HAP-1 (cell line): ENCODE data around the gene APOE.
"Not testable (repeated sequence)": the region's sequence is repeated elsewhere in the genome, so short reads cannot be mapped to it uniquely, and the experiment has no call there.

Experiments used
- DNase-seq, 2 experiments: peaks; one replicate each; pipeline ENCODE4 v3.0.0-alpha.2; 2016 to 2020; ENCODE audit warnings: low spot score in 2 of 2
- H3K27me3 ChIP-seq: fragments of 250-450 bp; sonication (Bioruptor Pico); 2 replicates; pipeline ENCODE4 v1.5.1; 2020; ENCODE audit warnings: low read depth, mild to moderate bottlenecking, moderate library complexity
- H3K36me3 ChIP-seq: fragments of 250-450 bp; sonication (Bioruptor Pico); replicated peaks from 2 replicates; pipeline ENCODE4 v1.5.1; 2020; ENCODE audit warnings: mild to moderate bottlenecking
- H3K4me1 ChIP-seq: fragments of 250-450 bp; sonication (Bioruptor Pico); 2 replicates; pipeline ENCODE4 v1.5.1; 2020; ENCODE audit warnings: mild to moderate bottlenecking
- H3K4me3 ChIP-seq: fragments of 250-450 bp; sonication (Bioruptor Pico); 2 replicates; pipeline ENCODE4 v1.5.1; 2020; ENCODE audit warnings: mild to moderate bottlenecking, moderate library complexity
- H3K9me3 ChIP-seq: fragments of 250-450 bp; sonication (Bioruptor Pico); 2 replicates; pipeline ENCODE4 v1.5.1; 2020; ENCODE audit warnings: mild to moderate bottlenecking, moderate library complexity
- in situ Hi-C: fragments of 300-500 bp; cut with MboI; formaldehyde crosslinking; loops from 3 replicates; pipeline ENCODE4 v1.14.3; 2020; ENCODE audit warnings: low sequenced_read_pairs, inconsistent platforms, mixed read lengths

Gene APOE

GRCh38 chr19:44908836-44909261 is 3.3 kb downstream of the APOE start:
- peaks cover 16% of the 10 kb centered on the region for H3K4me1 ChIP-seq
- in situ Hi-C loops: loop anchor here (5.0 kb wide), 1 partner anchor 38 kb away; the partner anchor contains the start of gene APOC2
- H3K27me3 ChIP-seq: no peaks in the 10 kb centered on the region
- no peaks in the 10 kb centered on the region for H3K9me3 ChIP-seq
- no peak overlapping the region for H3K4me3 ChIP-seq
- peaks cover 9% of the 10 kb centered on the region for H3K36me3 ChIP-seq
- no peak for DNase-seq

DNA sequence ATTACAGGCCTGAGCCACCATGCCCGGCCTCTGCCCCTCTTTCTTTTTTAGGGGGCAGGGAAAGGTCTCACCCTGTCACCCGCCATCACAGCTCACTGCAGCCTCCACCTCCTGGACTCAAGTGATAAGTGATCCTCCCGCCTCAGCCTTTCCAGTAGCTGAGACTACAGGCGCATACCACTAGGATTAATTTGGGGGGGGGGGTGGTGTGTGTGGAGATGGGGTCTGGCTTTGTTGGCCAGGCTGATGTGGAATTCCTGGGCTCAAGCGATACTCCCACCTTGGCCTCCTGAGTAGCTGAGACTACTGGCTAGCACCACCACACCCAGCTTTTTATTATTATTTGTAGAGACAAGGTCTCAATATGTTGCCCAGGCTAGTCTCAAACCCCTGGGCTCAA is 4.2 kb downstream of the APOE start:
- peaks cover 22% of the 10 kb centered on the region for H3K4me1 ChIP-seq
- in situ Hi-C loops: loop anchor here (5.0 kb wide), 1 partner anchor 38 kb away; the partner anchor contains the start of gene APOC2
- H3K36me3 ChIP-seq: peaks cover under 1% of the 10 kb centered on the region; the same call in 1 of the 2 replicates
- H3K4me3 ChIP-seq: no peak overlapping the region
- H3K9me3 ChIP-seq: no peaks in the 10 kb centered on the region
- DNase-seq: no peak
- no peaks in the 10 kb centered on the region for H3K27me3 ChIP-seq

- peaks cover 14% of the 10 kb centered on the region for H3K4me1 ChIP-seq
Measured at GRCh38 chr19:44911896-44912295, 6.3 kb downstream of the APOE start.

GRCh38 chr19:44912854-44913253 is 7.3 kb downstream of the APOE start:
- no peak overlapping the region for H3K4me3 ChIP-seq
- DNase-seq: no peak
- no peaks in the 10 kb centered on the region for H3K9me3 ChIP-seq
- in situ Hi-C loops: no loop called here
- H3K27me3 ChIP-seq: no peaks in the 10 kb centered on the region
- H3K4me1 ChIP-seq: peaks cover 14% of the 10 kb centered on the region
- no peaks in the 10 kb centered on the region for H3K36me3 ChIP-seq

More at GRCh38 chr19:44911896-44912295, 6.3 kb downstream of the APOE start:
- H3K27me3 ChIP-seq, DNase-seq, H3K4me3 ChIP-seq, H3K36me3 ChIP-seq, H3K9me3 ChIP-seq, in situ Hi-C loops: not testable (repeated sequence)

GRCh38 chr19:44913512-44914432 is 8.2 kb downstream of the APOE start:
- H3K9me3 ChIP-seq, H3K36me3 ChIP-seq, in situ Hi-C loops, DNase-seq, H3K27me3 ChIP-seq: not testable (repeated sequence)
- Histone ChIP-seq H3K4me1 (peaks cover 14% of the 10 kb centered on the region), H3K4me3 (peak overlapping the region; percentile 39)

DNA sequence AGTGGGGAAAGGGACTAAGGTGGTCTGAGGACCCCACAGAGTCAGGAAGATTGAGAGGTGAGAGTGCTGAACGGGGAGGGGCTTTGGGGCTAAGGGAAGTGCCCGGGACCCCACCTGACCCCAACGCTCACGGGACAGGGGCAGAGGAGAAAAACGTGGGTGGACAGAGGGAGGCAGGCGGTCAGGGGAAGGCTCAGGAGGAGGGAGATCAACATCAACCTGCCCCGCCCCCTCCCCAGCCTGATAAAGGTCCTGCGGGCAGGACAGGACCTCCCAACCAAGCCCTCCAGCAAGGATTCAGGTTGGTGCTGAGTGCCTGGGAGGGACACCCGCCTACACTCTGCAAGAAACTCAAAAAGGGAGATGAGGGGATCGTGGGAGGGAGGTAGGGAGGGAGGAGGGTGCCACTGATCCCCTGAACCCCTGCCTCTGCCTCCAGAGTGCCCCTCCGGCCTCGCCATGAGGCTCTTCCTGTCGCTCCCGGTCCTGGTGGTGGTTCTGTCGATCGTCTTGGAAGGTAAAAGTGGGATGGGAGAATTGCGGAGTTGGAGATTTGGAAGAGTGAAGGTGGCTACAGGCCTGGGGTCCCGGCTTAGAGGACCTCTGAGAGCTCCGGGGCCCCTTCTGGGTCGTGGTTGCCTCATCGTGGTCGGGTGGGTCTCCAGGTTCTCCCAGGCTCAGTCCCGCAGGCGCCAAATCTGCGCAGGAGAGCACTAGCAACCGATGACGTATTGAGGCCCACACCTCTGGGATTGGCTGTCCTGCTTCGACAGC is 9.0 kb downstream of the APOE start, which contains the start of gene APOC1:
Gene APOC1, plus strand, starts transcription at position 176 of the 774 bp plus-strand sequence. Its CDS starts 284 bp downstream, at position 460.
- peak; percentile 85 to 91 for DNase-seq
- H3K9me3 ChIP-seq, in situ Hi-C loops, H3K36me3 ChIP-seq, H3K27me3 ChIP-seq: not testable (repeated sequence)
- Histone ChIP-seq H3K4me1 (peaks cover 14% of the 10 kb centered on the region), H3K4me3 (peak within 1 kb of the TSS; percentile 39)

DNA sequence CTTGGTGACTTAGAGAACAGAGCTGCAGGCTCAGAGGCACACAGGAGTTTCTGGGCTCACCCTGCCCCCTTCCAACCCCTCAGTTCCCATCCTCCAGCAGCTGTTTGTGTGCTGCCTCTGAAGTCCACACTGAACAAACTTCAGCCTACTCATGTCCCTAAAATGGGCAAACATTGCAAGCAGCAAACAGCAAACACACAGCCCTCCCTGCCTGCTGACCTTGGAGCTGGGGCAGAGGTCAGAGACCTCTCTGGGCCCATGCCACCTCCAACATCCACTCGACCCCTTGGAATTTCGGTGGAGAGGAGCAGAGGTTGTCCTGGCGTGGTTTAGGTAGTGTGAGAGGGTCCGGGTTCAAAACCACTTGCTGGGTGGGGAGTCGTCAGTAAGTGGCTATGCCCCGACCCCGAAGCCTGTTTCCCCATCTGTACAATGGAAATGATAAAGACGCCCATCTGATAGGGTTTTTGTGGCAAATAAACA is 18.7 kb downstream of the APOE start:
- no peaks in the 10 kb centered on the region for H3K27me3 ChIP-seq
- in situ Hi-C loops: no loop called here
- peaks cover 10% of the 10 kb centered on the region; the same call in 1 of the 2 replicates for H3K4me1 ChIP-seq
- DNase-seq: no peak
- no peaks in the 10 kb centered on the region for H3K36me3 ChIP-seq
- no peak overlapping the region for H3K4me3 ChIP-seq
- H3K9me3 ChIP-seq: no peaks in the 10 kb centered on the region

GRCh38 chr19:44925114-44925891 is 19.7 kb downstream of the APOE start:
- Histone ChIP-seq H3K4me1 (peaks cover 10% of the 10 kb centered on the region; the same call in 1 of the 2 replicates), H3K9me3 (no peaks in the 10 kb centered on the region), H3K36me3 (no peaks in the 10 kb centered on the region), H3K4me3 (no peak overlapping the region), H3K27me3 (no peaks in the 10 kb centered on the region)
- in situ Hi-C loops: no loop called here
- DNase-seq: no peak

GRCh38 chr19:44926245-44927077 is 20.9 kb downstream of the APOE start:
- H3K9me3 ChIP-seq, H3K27me3 ChIP-seq, DNase-seq, in situ Hi-C loops, H3K36me3 ChIP-seq: not testable (repeated sequence)
- Histone ChIP-seq H3K4me3 (peak overlapping the region; percentile 14), H3K4me1 (peaks cover 10% of the 10 kb centered on the region; the same call in 1 of the 2 replicates)

DNA sequence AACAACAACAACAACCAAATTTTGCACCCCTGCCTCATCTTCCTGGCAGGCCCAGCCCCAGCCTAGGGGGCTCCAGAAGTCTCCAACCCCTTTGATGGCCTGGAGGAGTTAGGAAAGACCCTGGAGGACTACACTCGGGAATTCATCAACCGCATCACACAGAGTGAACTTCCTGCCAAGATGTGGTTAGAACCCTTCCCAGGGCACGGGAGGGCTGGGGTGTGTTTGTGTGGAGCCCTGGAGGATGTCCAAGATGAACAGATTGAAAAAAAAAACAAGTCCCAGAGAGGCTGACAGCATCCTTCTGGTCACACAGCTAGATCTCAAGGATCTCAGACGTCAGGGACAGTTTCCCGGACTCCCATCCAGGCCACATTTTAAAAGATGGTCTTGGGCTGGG is 22.1 kb downstream of the APOE start:
- no peak for DNase-seq
- no peaks in the 10 kb centered on the region for H3K9me3 ChIP-seq
- in situ Hi-C loops: no loop called here
- no peaks in the 10 kb centered on the region for H3K27me3 ChIP-seq
- no peaks in the 10 kb centered on the region for H3K36me3 ChIP-seq
- H3K4me1 ChIP-seq: peaks cover 10% of the 10 kb centered on the region; the same call in 1 of the 2 replicates
- no peak overlapping the region for H3K4me3 ChIP-seq

GRCh38 chr19:44930088-44930487 is 24.5 kb downstream of the APOE start:
- in situ Hi-C loops: no loop called here
- no peaks in the 10 kb centered on the region for H3K9me3 ChIP-seq
- H3K36me3 ChIP-seq: no peaks in the 10 kb centered on the region
- no peak overlapping the region for H3K4me3 ChIP-seq
- no peaks in the 10 kb centered on the region for H3K27me3 ChIP-seq
- H3K4me1 ChIP-seq: peaks cover 10% of the 10 kb centered on the region; the same call in 1 of the 2 replicates
- DNase-seq: no peak

DNA sequence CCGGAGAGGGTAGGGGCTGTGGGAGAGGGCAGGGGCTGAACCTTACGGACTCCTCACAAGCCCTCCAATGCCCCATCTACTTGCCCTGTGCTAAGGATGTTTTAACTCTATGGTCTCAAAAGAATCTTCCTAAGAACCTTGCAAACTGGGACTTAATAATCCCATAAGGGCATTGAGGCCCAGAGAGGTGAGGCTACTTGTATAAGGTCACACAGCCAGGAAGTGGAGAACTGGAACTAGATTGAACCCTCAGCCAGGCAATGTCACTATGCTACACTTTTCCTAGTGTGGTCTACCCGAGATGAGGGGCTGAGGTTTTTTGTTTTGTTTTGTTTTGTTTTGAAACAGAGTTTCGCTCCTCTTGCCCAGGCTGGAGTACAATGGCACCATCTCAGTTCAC is 25.9 kb downstream of the APOE start:
- in situ Hi-C loops: no loop called here
- Histone ChIP-seq H3K4me1 (peaks cover 10% of the 10 kb centered on the region; the same call in 1 of the 2 replicates), H3K9me3 (no peaks in the 10 kb centered on the region), H3K4me3 (no peak overlapping the region), H3K27me3 (no peaks in the 10 kb centered on the region), H3K36me3 (no peaks in the 10 kb centered on the region)
- no peak for DNase-seq
